OCI-M2 (cell line): ENCODE results near the gene ZBTB7C.

Experiments used
- DNase-seq: peaks from one replicate; lab custom pipeline; 2025; ENCODE audit not compliant: unreplicated experiment; lab: John Stamatoyannopoulos, UW

The ZBTB7C gene

DNA sequence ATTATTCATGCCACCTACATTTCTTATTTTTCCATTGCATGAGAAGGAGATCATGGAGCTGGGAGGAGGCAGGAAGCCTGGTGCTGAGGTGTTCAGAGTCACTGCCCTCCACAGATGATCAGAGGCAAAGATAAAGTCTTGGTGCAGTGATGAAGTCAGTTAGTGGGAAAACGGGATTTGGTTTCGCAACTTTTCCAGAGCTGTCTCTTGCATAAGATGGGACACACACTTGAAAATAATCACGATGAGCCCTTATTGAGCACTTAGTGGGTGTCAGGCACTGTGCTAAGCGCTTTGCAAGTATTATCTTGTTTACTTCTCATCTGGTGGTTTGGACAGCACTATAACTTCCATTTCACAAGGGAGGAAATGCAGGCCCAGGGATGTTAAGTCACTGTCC lies 256.6 kb downstream of the ZBTB7C start:
- DNase-seq = no peak

DNA sequence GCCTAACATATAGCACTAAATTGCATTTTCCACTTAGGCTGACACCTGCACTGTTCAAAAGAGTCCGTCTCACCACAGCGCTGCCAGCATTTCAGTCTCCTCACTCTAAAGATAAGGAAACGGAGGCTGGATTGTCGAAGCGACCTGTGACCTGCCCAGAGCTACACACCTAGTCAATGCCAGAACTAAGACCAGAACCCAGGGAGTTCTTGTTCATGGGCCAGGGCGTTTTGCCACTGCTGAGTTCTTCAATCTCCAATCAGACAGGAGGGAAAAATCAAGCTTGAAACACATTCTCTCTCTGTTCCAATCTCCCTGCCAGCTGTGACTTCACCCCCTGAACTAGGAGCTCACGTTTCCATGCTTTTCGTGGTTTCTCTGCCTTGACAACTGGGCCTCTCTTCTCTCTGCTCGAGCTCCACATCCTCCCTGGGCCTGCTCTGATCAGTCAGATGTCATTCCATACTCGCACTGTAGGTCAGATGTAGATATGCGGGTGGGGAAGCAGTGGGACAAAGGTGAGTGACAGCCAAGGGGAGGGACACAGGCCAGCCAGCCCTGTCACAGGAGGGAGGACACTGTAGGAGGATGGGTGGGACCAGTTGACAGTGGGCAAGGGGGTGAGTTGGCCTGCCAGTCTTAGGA lies 257.6 kb downstream of the ZBTB7C start:
- DNase-seq = no peak

DNA sequence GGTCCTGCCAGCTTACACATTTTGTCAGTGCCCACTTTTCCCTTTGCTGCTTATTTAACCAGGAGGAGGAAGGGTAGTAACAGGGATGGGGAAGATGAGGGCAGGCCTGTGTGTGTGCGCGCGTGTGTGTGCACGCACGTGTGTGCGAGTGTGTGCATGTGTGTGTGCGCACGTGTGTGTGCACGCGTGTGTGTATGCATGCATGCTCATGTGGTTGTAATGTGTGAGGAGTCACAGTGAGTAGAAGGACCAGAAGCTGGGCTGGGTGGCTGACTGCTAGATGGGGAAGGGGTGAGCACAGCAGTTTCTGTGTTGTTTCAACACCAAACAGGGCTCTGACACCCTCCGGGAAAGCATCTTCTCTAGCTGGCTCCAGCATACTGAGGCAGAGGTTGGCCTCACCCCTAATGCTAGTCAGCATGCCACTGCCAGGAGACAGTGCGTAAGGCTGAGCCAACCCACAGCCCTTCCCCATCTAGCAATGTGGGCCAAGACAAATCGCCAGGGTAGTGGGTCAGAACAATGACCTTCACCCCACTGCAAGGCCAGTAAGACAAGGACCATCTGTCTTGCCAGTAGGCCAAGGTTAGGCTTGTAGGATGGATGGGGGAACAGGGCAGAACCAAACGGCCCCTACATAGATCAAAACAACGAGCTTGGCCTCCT lies 260.0 kb downstream of the ZBTB7C start:
- no peak for DNase-seq

DNA sequence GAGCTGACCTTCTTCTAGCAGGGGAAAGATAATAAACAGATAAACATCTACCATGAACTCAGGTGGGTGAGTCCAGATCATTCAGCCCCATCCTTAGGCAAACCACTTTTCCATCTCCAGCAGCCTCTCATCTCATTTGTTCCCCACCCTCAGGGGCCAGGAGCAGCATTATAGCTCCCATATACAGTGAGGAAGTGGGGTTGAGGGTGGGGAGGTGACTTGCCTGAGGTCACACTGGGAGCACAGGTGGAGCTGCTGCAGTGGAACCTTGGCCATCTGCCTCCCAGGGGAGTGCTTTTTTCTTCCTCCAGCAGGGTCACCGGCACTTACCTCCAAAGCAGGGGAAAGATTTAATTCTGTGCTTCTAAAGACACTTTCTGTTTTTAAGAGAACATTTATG lies 266.2 kb downstream of the ZBTB7C start:
- no peak for DNase-seq

DNA sequence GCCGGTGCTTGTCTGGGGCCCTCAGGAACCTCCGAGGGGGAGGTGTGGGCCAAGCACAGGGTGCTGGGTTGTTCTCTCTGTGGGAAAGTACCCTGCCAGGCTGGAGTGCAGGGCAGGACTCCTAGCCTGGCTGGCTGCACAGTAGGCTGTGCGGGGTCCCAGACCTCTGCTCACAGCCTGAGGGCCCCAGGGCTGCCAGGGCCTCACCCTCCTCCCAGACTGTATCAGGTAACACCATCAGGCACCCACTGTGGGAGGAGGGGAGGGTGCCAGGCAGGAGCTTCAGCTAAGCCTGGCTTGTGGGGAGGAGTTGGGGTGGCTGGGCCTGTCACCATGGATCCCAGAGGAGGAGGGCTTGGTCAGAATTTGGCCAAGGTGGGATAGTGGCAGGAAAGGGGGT lies 266.8 kb downstream of the ZBTB7C start:
- no peak for DNase-seq

DNA sequence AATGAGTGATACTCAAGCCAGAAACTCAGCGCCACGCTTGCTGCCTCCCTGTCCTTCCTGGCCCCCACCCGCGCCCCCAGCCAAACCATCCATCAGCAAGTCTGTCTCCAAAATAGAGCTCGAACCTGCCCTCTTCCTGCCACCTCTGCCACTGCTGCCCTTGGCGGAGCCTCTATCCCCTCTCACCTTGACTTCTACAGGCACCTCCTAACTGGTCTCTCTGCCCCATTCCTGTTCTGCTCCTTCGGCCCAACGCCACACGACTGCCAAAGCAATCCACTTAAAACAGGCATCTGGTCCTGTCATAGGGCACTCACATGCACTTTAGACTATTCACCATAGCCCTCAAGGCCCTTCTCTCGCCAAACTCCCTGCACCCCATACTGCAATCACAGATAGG lies 268.5 kb downstream of the ZBTB7C start:
- no peak for DNase-seq

DNA sequence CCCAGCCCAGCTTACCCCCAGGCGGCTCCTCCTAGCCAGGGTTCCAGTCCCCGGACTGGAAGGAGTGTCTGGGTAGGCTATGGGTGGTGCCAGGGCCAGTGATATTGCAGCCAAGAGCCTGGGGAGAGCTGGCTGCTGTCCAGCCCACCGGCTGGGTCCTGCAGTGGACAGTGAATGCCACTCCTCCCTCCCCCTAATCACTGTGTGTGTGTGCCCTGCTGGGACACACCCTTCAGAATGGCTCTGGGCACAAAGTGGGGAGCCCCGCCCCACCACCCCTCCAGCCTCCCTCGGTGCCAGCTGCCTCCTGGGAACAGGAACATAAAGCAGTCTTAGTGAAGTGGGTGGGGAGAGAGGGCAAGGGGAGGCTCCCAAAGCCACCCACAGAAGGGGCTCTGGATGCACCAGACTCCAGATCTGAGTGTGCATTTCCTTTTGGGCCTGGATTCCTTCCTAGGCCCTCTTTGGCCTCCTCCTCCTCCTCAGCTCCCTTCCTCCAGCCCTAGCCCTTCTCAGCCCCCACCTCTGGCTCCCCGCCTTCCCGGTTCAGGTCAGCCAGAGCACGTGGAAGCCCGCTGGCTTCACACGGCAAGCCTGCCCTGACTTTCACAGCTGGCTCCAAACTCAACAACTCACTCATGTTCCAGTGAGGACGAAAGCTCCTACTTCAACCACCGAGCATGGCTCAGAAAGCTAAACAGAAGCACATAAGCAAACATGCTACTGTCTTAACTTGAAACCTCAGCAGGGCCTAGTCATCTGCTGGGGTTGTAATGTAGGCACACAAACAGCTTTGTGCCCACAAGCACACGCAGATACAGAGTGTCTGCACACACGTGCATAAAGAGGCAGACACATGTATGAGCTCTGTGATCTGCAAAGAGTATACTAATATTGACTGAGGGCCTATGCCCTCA lies 269.5 kb downstream of the ZBTB7C start:
- DNase-seq = no peak

DNA sequence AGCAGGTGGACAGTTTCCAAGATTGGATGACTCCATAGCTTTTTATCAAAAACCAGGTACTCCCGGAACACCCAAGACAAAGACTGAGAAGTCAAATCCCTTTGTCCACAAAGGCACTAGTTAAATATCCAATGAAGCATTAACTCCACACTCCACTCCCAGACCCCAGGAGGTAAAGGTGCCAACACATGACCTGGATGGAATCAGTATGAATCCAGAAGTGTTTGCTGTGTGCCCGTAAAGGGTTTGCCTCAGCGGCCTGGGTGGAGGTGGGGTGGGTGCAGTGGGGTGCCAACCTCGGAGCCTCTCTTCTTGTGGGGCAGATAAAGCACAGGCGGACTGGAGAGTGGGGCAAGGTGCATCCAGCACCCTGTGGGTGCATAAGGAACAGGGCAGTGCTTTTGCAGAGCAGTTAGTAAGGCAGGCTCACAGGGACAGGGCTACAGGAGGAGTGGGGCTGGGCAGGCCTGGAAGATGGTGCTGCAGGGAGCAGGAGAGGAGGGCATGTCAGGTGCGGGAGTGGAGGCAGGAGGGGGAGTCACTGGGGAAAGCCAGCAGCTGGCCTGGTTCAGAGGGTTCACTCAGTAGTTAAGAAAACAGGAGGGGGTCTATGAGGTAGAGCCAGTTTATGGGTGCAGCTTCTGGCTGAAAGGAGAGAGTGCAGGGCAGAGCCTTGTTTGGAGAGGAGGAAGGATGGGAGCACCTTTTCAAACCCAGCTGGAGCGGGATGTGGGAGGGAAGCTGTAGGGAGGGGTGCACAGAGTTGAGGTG lies 270.3 kb downstream of the ZBTB7C start:
- DNase-seq = no peak

DNA sequence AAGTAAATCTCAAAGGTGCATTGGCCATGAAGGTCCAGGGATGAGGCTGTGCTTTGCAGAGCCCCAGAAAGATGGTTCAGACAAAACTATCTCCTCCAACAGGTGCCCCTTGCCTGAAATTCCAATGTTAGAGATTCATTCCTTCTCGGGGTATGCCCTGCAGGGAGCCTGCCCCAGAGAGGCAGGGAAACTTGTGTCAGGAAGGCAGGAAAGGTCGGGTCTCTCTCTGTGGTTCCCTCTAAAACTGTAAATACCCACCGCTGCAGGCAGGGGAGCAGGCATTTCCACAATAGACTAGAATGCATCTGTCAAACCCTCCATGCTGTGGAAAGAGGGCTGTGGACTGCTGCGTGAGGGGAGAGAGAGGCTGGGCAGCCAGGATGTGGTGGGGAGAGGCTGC lies 271.0 kb downstream of the ZBTB7C start:
- DNase-seq = no peak

DNA sequence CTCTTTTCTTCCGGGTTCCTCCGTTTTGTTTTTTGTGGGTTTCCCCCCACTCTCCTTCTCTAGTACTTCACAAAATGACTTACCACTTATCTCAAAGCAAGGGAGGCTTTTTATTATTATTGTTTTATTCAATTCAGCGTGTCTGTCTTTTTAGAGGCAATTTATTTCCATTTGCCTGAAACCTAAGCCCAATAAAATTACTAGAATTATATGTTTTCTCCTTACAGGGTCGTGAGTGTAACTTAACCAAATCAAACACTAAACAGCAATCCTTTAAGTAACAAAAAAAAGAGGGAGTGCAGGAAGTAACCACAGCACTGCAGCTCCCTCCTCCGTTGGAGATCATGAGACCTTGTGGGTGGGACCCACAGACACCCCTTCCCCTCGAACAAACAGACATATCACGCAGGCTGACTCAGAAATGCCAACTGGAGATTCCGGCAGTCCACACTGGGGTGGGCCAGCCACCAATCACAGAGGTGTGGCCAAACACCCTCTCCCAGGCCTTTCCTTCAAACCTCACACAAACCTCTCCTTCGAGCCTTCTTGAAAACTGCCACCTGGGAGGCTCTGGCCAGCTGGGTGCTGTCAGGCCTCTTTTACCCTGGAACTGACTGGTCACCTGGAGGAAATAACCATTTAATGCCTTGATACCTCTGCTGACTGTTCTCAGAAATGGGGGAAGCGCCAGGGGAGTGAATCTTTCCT lies 271.7 kb downstream of the ZBTB7C start:
- no peak for DNase-seq

DNA sequence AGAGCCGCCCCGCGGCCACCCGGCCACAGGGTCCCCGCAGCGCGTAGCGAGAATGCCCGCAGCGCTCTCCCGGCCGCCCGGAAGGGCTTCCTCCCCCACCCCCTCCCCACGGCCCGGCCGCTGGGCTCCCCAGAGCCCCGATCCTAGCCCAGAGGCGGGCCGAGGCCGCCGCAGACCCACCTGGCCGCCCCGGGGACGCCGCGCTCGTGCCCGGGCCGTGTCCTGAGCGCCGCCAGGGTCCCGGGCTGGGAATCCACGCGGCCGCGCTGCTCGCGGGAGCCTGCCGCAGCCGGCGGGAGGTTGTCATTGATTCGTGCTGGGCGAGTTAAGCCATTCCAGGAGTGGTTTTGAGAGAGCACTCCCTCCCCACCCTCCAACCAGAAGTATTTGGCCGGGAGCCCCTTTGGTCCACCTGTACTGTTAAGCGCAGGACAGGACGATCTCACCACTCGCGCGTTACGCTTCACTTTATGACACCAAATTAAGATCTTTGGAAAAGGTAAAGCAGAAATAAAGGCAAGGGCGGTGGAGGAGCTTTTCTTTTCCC lies 272.3 kb downstream of the ZBTB7C start:
- DNase-seq = no peak

DNA sequence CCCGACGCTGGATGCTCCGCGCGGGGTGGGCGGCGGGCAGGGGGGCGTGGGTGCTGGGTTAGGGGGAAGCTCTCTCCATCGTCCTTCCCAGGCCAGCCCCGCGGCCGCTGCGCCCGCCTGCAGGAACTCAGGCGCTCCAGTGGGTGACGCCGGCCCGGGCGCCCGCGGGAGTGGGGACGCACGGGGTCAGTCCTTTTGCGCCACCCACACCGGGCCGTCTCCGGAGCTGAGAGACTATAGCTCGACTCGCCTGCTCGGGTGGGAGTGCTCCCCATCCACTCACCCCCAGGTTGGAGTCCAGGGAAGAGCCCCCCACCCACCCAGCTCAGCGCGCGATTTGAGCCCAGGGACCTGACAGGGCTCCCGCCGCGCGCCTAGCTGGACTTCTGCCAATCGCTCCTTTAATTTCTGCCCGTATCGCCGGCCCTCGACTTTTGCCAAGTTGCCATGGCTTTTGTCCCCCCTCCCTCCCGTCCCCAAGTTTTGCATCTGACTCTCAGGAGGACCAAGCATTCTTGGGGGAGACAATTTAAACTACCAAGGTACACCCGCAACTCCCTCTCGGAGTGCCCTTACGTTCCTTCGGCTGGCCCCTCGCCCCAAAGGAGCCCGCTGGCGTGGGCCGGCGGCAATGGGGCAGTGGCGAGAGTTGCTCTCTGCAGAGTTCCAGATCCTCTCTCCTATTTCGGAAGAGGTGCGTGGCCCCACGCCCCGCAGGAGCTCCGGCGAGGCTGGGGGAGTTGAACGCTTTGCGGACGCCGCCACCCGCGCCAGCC lies 272.9 kb downstream of the ZBTB7C start:
- DNase-seq = no peak

DNA sequence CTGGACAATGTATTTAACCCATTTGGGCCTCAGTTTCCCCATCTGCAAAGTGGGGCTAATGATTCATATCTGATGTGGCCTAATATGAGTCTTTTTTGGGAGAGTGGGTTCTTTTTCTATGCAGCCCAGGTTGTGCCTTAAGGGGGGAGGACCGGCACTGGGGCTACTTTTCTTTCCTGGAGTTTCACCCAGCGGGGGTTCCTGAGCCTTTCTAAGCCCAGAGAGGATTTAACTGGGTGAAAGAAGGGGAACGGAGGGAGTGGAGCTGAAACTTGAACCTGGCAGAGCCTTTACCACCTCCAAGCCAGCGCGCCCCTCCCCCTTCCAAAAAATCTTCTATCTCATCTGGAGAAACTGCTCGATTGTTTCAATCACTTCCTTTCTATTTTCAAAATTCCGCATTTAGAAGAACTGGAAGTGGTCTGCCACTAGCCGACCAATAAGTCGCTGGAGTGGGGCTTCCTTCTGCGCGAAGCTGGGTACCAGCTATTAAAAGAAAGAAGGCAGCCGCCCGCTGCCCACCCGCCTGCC lies 273.7 kb downstream of the ZBTB7C start:
- no peak for DNase-seq

DNA sequence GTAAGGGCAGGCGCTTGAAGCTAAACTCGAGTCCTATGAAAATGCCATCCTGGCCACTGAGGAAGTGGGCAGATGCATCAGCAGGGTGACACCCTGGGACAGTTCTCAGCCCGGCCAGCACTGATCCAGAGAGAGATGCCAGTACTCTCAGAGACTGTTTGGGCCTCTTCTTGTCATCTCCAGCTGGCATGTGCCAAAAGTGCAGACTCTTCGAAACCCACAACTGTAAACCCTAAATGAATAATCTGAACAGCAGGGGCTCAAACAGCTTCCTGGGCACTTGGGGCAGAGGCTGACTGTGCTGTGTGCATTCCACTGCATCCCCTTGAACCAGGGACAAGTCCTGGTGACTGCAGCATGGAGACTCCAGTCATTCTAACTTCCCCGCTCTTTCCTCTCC lies 274.6 kb downstream of the ZBTB7C start:
- DNase-seq = no peak

DNA sequence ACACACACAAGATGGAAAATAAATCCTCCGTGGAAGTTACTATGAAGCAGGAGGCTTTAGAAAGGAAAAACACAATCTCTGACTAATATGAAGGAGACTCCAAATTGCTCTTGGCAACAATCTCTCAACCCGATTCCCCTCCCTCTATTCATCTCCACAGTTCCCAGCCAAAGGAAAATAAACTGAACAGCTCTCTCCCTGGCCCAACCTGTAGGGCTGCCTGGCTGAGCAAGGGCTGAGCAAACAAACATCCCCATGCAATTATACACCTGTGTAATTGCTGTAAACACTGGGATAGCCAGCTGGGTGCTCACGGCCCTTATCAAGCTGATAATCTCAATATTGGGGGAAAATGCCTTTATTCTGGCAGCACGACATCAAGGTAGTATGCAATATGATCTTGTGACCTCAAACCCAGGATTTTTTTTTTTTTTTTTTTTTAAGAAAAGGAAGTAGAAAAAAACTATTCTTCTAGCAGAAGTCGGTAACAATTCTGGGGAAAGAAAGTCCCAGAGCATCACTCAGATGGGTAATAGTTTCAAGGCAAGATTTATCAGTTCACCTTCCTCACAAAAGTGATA lies 275.4 kb downstream of the ZBTB7C start:
- DNase-seq = no peak

DNA sequence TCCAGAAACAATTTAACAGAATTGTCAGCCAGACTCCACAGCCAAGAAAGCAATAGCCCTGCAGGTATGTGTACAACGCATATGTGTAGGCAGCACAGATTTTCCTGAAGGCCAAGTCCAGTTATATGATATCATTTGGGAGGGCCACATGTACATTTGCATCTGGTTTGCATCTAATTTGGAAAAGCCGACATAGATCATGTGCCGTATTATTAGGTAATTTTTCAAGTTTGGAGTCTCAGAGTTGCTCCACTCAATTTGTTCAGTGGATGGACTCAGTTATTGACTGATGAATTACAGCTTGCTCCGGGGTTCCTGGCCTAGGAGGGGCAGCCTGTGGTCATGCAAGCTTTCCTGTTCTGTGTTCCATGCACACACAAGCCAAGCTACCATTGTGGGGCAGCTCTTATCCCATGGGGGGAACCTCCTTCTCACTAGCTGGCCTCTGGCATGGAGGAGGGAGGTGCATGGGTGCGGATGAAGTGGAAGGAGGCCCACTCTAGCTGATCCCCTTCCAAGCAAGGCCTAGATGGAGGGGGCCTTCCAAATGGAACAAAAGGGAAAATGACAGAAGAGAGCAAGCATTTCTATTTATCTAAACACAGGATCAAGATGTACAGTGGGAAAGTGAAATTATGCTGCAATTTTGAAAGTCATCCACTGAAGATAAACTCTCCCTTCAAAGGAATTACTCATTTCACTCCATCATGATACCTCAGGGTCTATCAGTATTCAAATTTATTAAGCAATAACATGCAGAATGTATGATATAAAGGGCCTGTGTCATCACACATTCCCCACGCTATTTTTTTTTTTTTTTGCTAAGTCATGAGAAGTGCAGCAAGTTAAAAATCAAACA lies 276.2 kb downstream of the ZBTB7C start:
- no peak for DNase-seq

DNA sequence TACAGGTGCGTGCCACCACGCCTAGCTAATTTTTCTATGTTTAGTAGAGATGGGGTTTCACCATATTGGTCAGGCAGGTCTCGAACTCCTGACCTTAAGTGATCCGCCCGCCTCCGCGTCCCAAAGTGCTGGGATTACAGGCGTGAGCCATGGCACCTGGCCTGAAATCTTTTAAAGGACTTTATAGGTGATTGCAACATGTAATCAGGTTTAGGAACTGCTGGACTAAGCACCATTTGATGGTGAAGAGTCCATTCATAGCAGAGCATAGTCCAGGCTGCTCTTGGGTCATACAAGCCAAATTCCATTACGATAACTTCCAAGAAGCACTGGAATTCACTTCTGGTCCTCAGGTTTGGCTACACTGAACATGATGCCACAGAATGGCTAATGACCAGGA lies 278.1 kb downstream of the ZBTB7C start:
- no peak for DNase-seq

DNA sequence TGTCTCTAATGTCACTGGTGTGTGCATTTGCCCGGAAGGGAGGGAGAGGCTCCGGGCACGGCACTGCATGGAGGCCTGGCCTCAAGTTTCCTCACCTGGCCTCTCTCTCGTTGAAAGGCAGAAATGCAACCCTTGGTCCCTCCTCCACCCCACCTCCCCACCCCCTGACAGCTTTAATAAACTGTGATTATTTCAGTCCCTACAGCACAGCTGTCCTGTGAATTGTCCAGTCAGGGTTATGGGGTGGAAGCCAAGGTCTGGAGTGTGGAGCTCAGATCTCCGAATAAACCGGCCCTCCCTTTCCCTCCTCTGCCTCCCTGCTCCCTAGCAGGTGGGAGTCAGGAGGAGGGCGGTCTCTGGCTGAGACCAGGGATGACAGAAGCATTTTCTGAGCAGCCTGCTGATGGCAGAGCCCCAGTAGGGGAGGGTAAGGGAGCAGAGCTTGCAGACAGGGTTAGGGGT lies 279.5 kb downstream of the ZBTB7C start:
- no peak for DNase-seq
